Measurements from ENCODE around the gene PRKG1.
A peak's percentile ranks its signal among the peaks of the same experiment; 100 is the strongest.

Gene PRKG1

GRCh38 chr10:51926337-51926736, 852.0 kb downstream of the PRKG1 start:
- Histone ChIP-seq H3K9ac (ENCODE audit: low read length) (no peak overlapping the region), H2BK15ac (replicated peaks; ENCODE audit: low read depth) (no peak overlapping the region)
- WGBS (ENCODE audit: extremely low coverage, insufficient coverage, low lambda C conversion rate), result no CpG with 5 or more reads among the region's 5 CpGs

GRCh38 chr10:51928162-51928561, 853.9 kb downstream of the PRKG1 start:
- Histone ChIP-seq H2AK5ac (ENCODE audit: low read length) (no peak overlapping the region), H4K5ac (ENCODE audit: low read length) (no peak overlapping the region), H3K79me1 (ENCODE audit: low read length) (no peaks in the 10 kb centered on the region), H4K8ac (ENCODE audit: low read depth, low read length) (no peak overlapping the region), H3K23ac (ENCODE audit: low read length) (no peak overlapping the region), H2BK15ac (replicated peaks; ENCODE audit: low read depth) (peak overlapping the region; percentile 57), H3K4ac (ENCODE audit: low read depth, low read length) (no peak overlapping the region), H3K27me3 (ENCODE audit: insufficient read depth, low read length, poor library complexity) (no peaks in the 10 kb centered on the region), H2BK120ac (ENCODE audit: low read depth, low read length) (no peak overlapping the region), H3K4me2 (ENCODE audit: low read length) (no peak overlapping the region), H3K36me3 (ENCODE audit: control insufficient read depth, insufficient read depth, low read length) (no peaks in the 10 kb centered on the region), H3K27ac (ENCODE audit: low read depth, low read length) (no peak overlapping the region), H3K56ac (ENCODE audit: low read length) (no peak overlapping the region), H3K4me1 (ENCODE audit: control insufficient read depth, low read depth, low read length) (no peaks in the 10 kb centered on the region), H3K4me3 (ENCODE audit: low read length) (no peak overlapping the region), H3K9ac (ENCODE audit: low read length) (no peak overlapping the region), H3K18ac (ENCODE audit: low read length) (no peak overlapping the region), H3K79me2 (ENCODE audit: control insufficient read depth, insufficient read depth, low read length) (no peaks in the 10 kb centered on the region), H2BK5ac (ENCODE audit: low read length) (no peak overlapping the region)
- WGBS (ENCODE audit: extremely low coverage, insufficient coverage, low lambda C conversion rate), result no CpG with 5 or more reads among the region's 1 CpG
- DNase-seq, result no peak

More at GRCh38 chr10:51926337-51926736, 852.0 kb downstream of the PRKG1 start:
- Histone ChIP-seq H3K4me3 (ENCODE audit: low read length) (no peak overlapping the region), H3K79me2 (ENCODE audit: control insufficient read depth, insufficient read depth, low read length) (no peaks in the 10 kb centered on the region), H2BK120ac (ENCODE audit: low read depth, low read length) (no peak overlapping the region), H3K4me2 (ENCODE audit: low read length) (no peak overlapping the region), H2AK5ac (ENCODE audit: low read length) (no peak overlapping the region), H4K8ac (ENCODE audit: low read depth, low read length) (no peak overlapping the region), H3K18ac (ENCODE audit: low read length) (no peak overlapping the region), H3K4ac (ENCODE audit: low read depth, low read length) (no peak overlapping the region), H3K79me1 (ENCODE audit: low read length) (no peaks in the 10 kb centered on the region), H3K4me1 (ENCODE audit: control insufficient read depth, low read depth, low read length) (no peaks in the 10 kb centered on the region), H4K5ac (ENCODE audit: low read length) (no peak overlapping the region), H3K36me3 (ENCODE audit: control insufficient read depth, insufficient read depth, low read length) (no peaks in the 10 kb centered on the region), H2BK5ac (ENCODE audit: low read length) (no peak overlapping the region), H3K27me3 (ENCODE audit: insufficient read depth, low read length, poor library complexity) (no peaks in the 10 kb centered on the region), H3K56ac (ENCODE audit: low read length) (no peak overlapping the region), H3K23ac (ENCODE audit: low read length) (no peak overlapping the region), H3K27ac (ENCODE audit: low read depth, low read length) (no peak overlapping the region)
- DNase-seq, result no peak

- Histone ChIP-seq H3K36me3 (ENCODE audit: control insufficient read depth, insufficient read depth, low read length) (no peaks in the 10 kb centered on the region), H4K8ac (ENCODE audit: low read depth, low read length) (no peak overlapping the region), H3K18ac (ENCODE audit: low read length) (no peak overlapping the region), H3K27me3 (ENCODE audit: insufficient read depth, low read length, poor library complexity) (no peaks in the 10 kb centered on the region), H3K4me1 (ENCODE audit: control insufficient read depth, low read depth, low read length) (no peaks in the 10 kb centered on the region), H3K4ac (ENCODE audit: low read depth, low read length) (no peak overlapping the region), H3K23ac (ENCODE audit: low read length) (no peak overlapping the region), H2BK15ac (replicated peaks; ENCODE audit: low read depth) (no peak overlapping the region), H2AK5ac (ENCODE audit: low read length) (no peak overlapping the region), H3K9ac (ENCODE audit: low read length) (no peak overlapping the region), H3K27ac (ENCODE audit: low read depth, low read length) (no peak overlapping the region), H3K79me2 (ENCODE audit: control insufficient read depth, insufficient read depth, low read length) (no peaks in the 10 kb centered on the region), H4K5ac (ENCODE audit: low read length) (no peak overlapping the region), H2BK5ac (ENCODE audit: low read length) (no peak overlapping the region), H3K4me2 (ENCODE audit: low read length) (no peak overlapping the region), H3K56ac (ENCODE audit: low read length) (no peak overlapping the region), H2BK120ac (ENCODE audit: low read depth, low read length) (no peak overlapping the region), H3K79me1 (ENCODE audit: low read length) (no peaks in the 10 kb centered on the region), H3K4me3 (ENCODE audit: low read length) (no peak overlapping the region)
- WGBS (ENCODE audit: extremely low coverage, insufficient coverage, low lambda C conversion rate), result no CpG with 5 or more reads among the region's 4 CpGs
- no peak for DNase-seq
Measured at GRCh38 chr10:51932530-51932929, 858.2 kb downstream of the PRKG1 start.

- H2BK120ac ChIP-seq (ENCODE audit: low read depth, low read length), result no peak overlapping the region
- no peak for DNase-seq
- H3K18ac ChIP-seq (ENCODE audit: low read length), result no peak overlapping the region
- no peaks in the 10 kb centered on the region for H3K4me1 ChIP-seq (ENCODE audit: control insufficient read depth, low read depth, low read length)
- no peaks in the 10 kb centered on the region for H3K79me2 ChIP-seq (ENCODE audit: control insufficient read depth, insufficient read depth, low read length)
- no peak overlapping the region for H4K8ac ChIP-seq (ENCODE audit: low read depth, low read length)
- no peak overlapping the region for H2AK5ac ChIP-seq (ENCODE audit: low read length)
- H3K23ac ChIP-seq (ENCODE audit: low read length), result no peak overlapping the region
- no peak overlapping the region for H3K9ac ChIP-seq (ENCODE audit: low read length)
- no peak overlapping the region for H2BK15ac ChIP-seq (replicated peaks; ENCODE audit: low read depth)
- no peaks in the 10 kb centered on the region for H3K36me3 ChIP-seq (ENCODE audit: control insufficient read depth, insufficient read depth, low read length)
- H3K4ac ChIP-seq (ENCODE audit: low read depth, low read length), result no peak overlapping the region
- no peaks in the 10 kb centered on the region for H3K79me1 ChIP-seq (ENCODE audit: low read length)
- no peak overlapping the region for H4K5ac ChIP-seq (ENCODE audit: low read length)
- H3K27me3 ChIP-seq (ENCODE audit: insufficient read depth, low read length, poor library complexity), result no peaks in the 10 kb centered on the region
- H3K4me3 ChIP-seq (ENCODE audit: low read length), result no peak overlapping the region
- no peak overlapping the region for H3K27ac ChIP-seq (ENCODE audit: low read depth, low read length)
- no peak overlapping the region for H3K56ac ChIP-seq (ENCODE audit: low read length)
- H2BK5ac ChIP-seq (ENCODE audit: low read length), result no peak overlapping the region
- no CpG with 5 or more reads among the region's 5 CpGs for WGBS (ENCODE audit: extremely low coverage, insufficient coverage, low lambda C conversion rate)
- no peak overlapping the region for H3K4me2 ChIP-seq (ENCODE audit: low read length)
Measured at GRCh38 chr10:51934373-51934772, 860.1 kb downstream of the PRKG1 start.

- Histone ChIP-seq H2AK5ac (ENCODE audit: low read length) (no peak overlapping the region), H4K5ac (ENCODE audit: low read length) (no peak overlapping the region), H3K4me3 (ENCODE audit: low read length) (no peak overlapping the region), H3K4me1 (ENCODE audit: control insufficient read depth, low read depth, low read length) (no peaks in the 10 kb centered on the region), H3K9ac (ENCODE audit: low read length) (no peak overlapping the region), H3K79me2 (ENCODE audit: control insufficient read depth, insufficient read depth, low read length) (no peaks in the 10 kb centered on the region), H3K27ac (ENCODE audit: low read depth, low read length) (no peak overlapping the region), H3K4ac (ENCODE audit: low read depth, low read length) (no peak overlapping the region), H3K79me1 (ENCODE audit: low read length) (no peaks in the 10 kb centered on the region), H3K18ac (ENCODE audit: low read length) (no peak overlapping the region), H4K8ac (ENCODE audit: low read depth, low read length) (no peak overlapping the region), H3K4me2 (ENCODE audit: low read length) (no peak overlapping the region), H3K23ac (ENCODE audit: low read length) (no peak overlapping the region), H3K36me3 (ENCODE audit: control insufficient read depth, insufficient read depth, low read length) (no peaks in the 10 kb centered on the region), H2BK120ac (ENCODE audit: low read depth, low read length) (no peak overlapping the region), H2BK5ac (ENCODE audit: low read length) (no peak overlapping the region), H2BK15ac (replicated peaks; ENCODE audit: low read depth) (no peak overlapping the region), H3K27me3 (ENCODE audit: insufficient read depth, low read length, poor library complexity) (no peaks in the 10 kb centered on the region), H3K56ac (ENCODE audit: low read length) (no peak overlapping the region)
- no peak for DNase-seq
- WGBS (ENCODE audit: extremely low coverage, insufficient coverage, low lambda C conversion rate), result no CpG with 5 or more reads among the region's 5 CpGs
Measured at GRCh38 chr10:51935341-51935740, 861.1 kb downstream of the PRKG1 start.

- H3K27me3 ChIP-seq (ENCODE audit: insufficient read depth, low read length, poor library complexity), result no peaks in the 10 kb centered on the region
- no peak overlapping the region for H3K4ac ChIP-seq (ENCODE audit: low read depth, low read length)
- no peak overlapping the region for H3K27ac ChIP-seq (ENCODE audit: low read depth, low read length)
- no peak overlapping the region for H3K4me3 ChIP-seq (ENCODE audit: low read length)
- no peaks in the 10 kb centered on the region for H3K36me3 ChIP-seq (ENCODE audit: control insufficient read depth, insufficient read depth, low read length)
- H3K18ac ChIP-seq (ENCODE audit: low read length), result no peak overlapping the region
- no CpG with 5 or more reads among the region's 7 CpGs for WGBS (ENCODE audit: extremely low coverage, insufficient coverage, low lambda C conversion rate)
- no peaks in the 10 kb centered on the region for H3K4me1 ChIP-seq (ENCODE audit: control insufficient read depth, low read depth, low read length)
- H2BK120ac ChIP-seq (ENCODE audit: low read depth, low read length), result no peak overlapping the region
- no peak overlapping the region for H4K5ac ChIP-seq (ENCODE audit: low read length)
- DNase-seq, result no peak
- H3K56ac ChIP-seq (ENCODE audit: low read length), result no peak overlapping the region
- H3K23ac ChIP-seq (ENCODE audit: low read length), result no peak overlapping the region
- no peak overlapping the region for H3K9ac ChIP-seq (ENCODE audit: low read length)
- no peak overlapping the region for H3K4me2 ChIP-seq (ENCODE audit: low read length)
- no peak overlapping the region for H2BK5ac ChIP-seq (ENCODE audit: low read length)
- H2BK15ac ChIP-seq (replicated peaks; ENCODE audit: low read depth), result no peak overlapping the region
- no peak overlapping the region for H4K8ac ChIP-seq (ENCODE audit: low read depth, low read length)
- no peak overlapping the region for H2AK5ac ChIP-seq (ENCODE audit: low read length)
- H3K79me1 ChIP-seq (ENCODE audit: low read length), result no peaks in the 10 kb centered on the region
- no peaks in the 10 kb centered on the region for H3K79me2 ChIP-seq (ENCODE audit: control insufficient read depth, insufficient read depth, low read length)
Measured at GRCh38 chr10:51937308-51938140, 863.2 kb downstream of the PRKG1 start.
